Heart left ventricle (tissue), 13 donors: ENCODE data around the gene CAPN11.

Source experiments
- CTCF ChIP-seq, 12 donors: fragments of 200-600 bp; sonication (generic) in 4 of 12; IDR thresholded peaks; one replicate each; pipeline versions ENCODE4 v1.5.0 to v1.8.0; 2018 to 2022; ENCODE audit warnings: antibody characterized with exemption in 12 of 12, mild to moderate bottlenecking in 5 of 12
- POLR2A ChIP-seq, 2 donors: fragments of 450-650 bp; IDR thresholded peaks; one replicate each; pipeline ENCODE4 v1.6.1; 2017; ENCODE audit warnings: antibody characterized with exemption in 2 of 2, mild to moderate bottlenecking in 2 of 2, moderate library complexity in 2 of 2
- donor health status: ischemic (EF 13 %, LVEDD 7.1; RV severe dilation, severe dysfunction).
- donor health status: DM: no; HTN: yes; CAD: no.
- donor health status: DM: no; HTN: no; CAD: no.
- donor health status: ischemic (EF 25% LVEDD 6.9; RV normal size, moderate dysfunction).
- donor health status: ischemic (EF 25% LVEDD 5.7; RV mildly dilated, moderate dysfunction).
- donor health status: ischemic (EF 35%, LVEDD 5.7; RV mildly dilated, moderate dysfunction).
- donor health status: nonischemic (EF 11% LVEDD 7.7; RV severe dilation, severe dysfunction).
- donor health status: DM: yes; HTN: yes; CAD: no.
- donor health status: PGD.
- donor health status: ischemic (EF 29% LVEDD 5.4; RV normal size, mild dysfunction).
- donor health status: nonischemic (EF 23%, LVEDD 6.1; RV moderate dilation, normal function).

DNA sequence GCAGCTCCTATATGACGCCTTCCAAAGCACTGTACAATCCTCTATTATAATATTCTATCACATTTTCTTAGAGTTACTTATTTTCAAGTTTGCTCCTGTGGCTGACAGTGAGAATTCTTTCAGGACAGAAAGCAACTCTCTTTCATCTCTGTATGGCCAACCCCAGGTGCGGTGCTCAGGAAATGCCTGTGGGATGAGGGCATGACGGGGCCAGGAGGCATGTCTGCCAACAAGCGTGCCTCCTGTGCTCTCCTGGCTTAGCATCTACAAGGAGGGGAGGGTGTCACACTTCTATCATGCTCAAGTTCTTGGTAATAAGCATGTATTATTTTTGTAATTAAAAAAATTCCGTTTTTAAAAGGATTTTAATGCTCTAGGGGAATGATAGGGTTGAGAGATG, 42.8 kb upstream of the CAPN11 start:
- TF ChIP-seq CTCF (IDR thresholded peaks at IDR 0.05) = no peak
- TF ChIP-seq POLR2A (IDR thresholded peaks at IDR 0.05) = no peak
